H9 (cell line): ENCODE results near the gene FUT2. TPM values are rescaled to one million over a fixed set of nuclear protein-coding genes. Genes with fewer than 3 reads are reported as not detected.

Source experiments
- DNase-seq: peaks from one replicate; pipeline ENCODE4 v3.0.0-alpha.2; 2017
- H2AFZ ChIP-seq: one replicate; pipeline ENCODE4 v1.6.1; 2013; ENCODE audit warnings: mild to moderate bottlenecking, low read length, control low read depth, moderate library complexity
- H2AK5ac ChIP-seq: 2 replicates; pipeline ENCODE4 v1.6.1; 2013; ENCODE audit warnings: low read length, control low read depth, mixed read lengths; ENCODE audit not compliant: insufficient read length
- H2BK120ac ChIP-seq: one replicate; pipeline ENCODE4 v1.6.1; 2013; ENCODE audit warnings: low read depth, mild to moderate bottlenecking, low read length, control low read depth, inconsistent platforms; ENCODE audit not compliant: poor library complexity, severe bottlenecking
- H2BK12ac ChIP-seq: 2 replicates; pipeline ENCODE4 v1.6.1; 2013; ENCODE audit warnings: low read length, control low read depth, mixed read lengths, low read depth; ENCODE audit not compliant: insufficient read length
- H2BK15ac ChIP-seq: 2 replicates; pipeline ENCODE4 v1.6.1; 2013; ENCODE audit warnings: low read depth, low read length, control low read depth
- H2BK20ac ChIP-seq: one replicate; pipeline ENCODE4 v1.6.1; 2013; ENCODE audit warnings: low read depth, mild to moderate bottlenecking, low read length, control low read depth, inconsistent platforms; ENCODE audit not compliant: poor library complexity, severe bottlenecking
- H2BK5ac ChIP-seq: 2 replicates; pipeline ENCODE4 v1.6.1; 2013; ENCODE audit warnings: low read length, control low read depth, mixed read lengths; ENCODE audit not compliant: insufficient read length
- H3K14ac ChIP-seq: 2 replicates; pipeline ENCODE4 v1.6.1; 2013; ENCODE audit warnings: low read length, control low read depth; ENCODE audit not compliant: insufficient read depth
- H3K18ac ChIP-seq: 2 replicates; pipeline ENCODE4 v1.6.1; 2013; ENCODE audit warnings: low read depth, mild to moderate bottlenecking, mixed read lengths, low read length, control low read depth; ENCODE audit not compliant: insufficient read length
- H3K23ac ChIP-seq: 2 replicates; pipeline ENCODE4 v1.6.1; 2013; ENCODE audit warnings: low read length, control low read depth, mixed read lengths, low read depth; ENCODE audit not compliant: insufficient read length
- H3K23me2 ChIP-seq: 2 replicates; pipeline ENCODE4 v1.6.1; 2013; ENCODE audit warnings: low read depth, mild to moderate bottlenecking, mixed read lengths, low read length, control low read depth; ENCODE audit not compliant: insufficient read length, poor library complexity, severe bottlenecking
- H3K27ac ChIP-seq: 2 replicates; pipeline ENCODE4 v1.5.1; 2013; ENCODE audit warnings: low read length, control low read depth, mixed read lengths, low read depth; ENCODE audit not compliant: insufficient read length
- H3K27me3 ChIP-seq: 2 replicates; pipeline ENCODE4 v1.6.1; 2013; ENCODE audit warnings: low read length, control low read depth, inconsistent platforms; ENCODE audit not compliant: insufficient read depth
- H3K4ac ChIP-seq: 2 replicates; pipeline ENCODE4 v1.6.1; 2013; ENCODE audit warnings: low read depth, mild to moderate bottlenecking, control low read depth, inconsistent platforms, low read length, moderate library complexity
- H3K4me1 ChIP-seq: 2 replicates; pipeline ENCODE4 v1.6.1; 2013; ENCODE audit warnings: low read length, control low read depth, inconsistent platforms; ENCODE audit not compliant: insufficient read depth
- H3K4me2 ChIP-seq: 2 replicates; pipeline ENCODE4 v1.6.1; 2013; ENCODE audit warnings: low read length, control low read depth, mixed read lengths; ENCODE audit not compliant: insufficient read length, insufficient read depth
- H3K56ac ChIP-seq: 2 replicates; pipeline ENCODE4 v1.6.1; 2013; ENCODE audit warnings: low read depth, mild to moderate bottlenecking, mixed read lengths, low read length, control low read depth; ENCODE audit not compliant: insufficient read length
- H3K79me1 ChIP-seq: 2 replicates; pipeline ENCODE4 v1.6.1; 2013; ENCODE audit warnings: low read depth, mild to moderate bottlenecking, moderate library complexity, low read length, control low read depth, inconsistent platforms; ENCODE audit not compliant: insufficient read depth, poor library complexity, severe bottlenecking
- H3K79me2 ChIP-seq: 2 replicates; pipeline ENCODE4 v1.6.1; 2013; ENCODE audit warnings: low read length, control low read depth, inconsistent platforms; ENCODE audit not compliant: insufficient read depth
- H3K9ac ChIP-seq: 2 replicates; pipeline ENCODE4 v1.6.1; 2013; ENCODE audit warnings: low read length, control low read depth, mixed read lengths; ENCODE audit not compliant: insufficient read length; ENCODE audit errors: extremely low read depth
- H3K9me3 ChIP-seq: one replicate; pipeline ENCODE4 v1.6.1; 2013; ENCODE audit warnings: low read depth, low read length, inconsistent platforms; ENCODE audit not compliant: control insufficient read depth
- H3T11ph ChIP-seq: one replicate; pipeline ENCODE4 v1.6.1; 2013; ENCODE audit warnings: mild to moderate bottlenecking, low read length, control low read depth, inconsistent platforms
- H4K20me1 ChIP-seq: one replicate; pipeline ENCODE4 v1.6.1; 2013; ENCODE audit not compliant: control insufficient read depth, insufficient read length, insufficient read depth
- H4K5ac ChIP-seq: 2 replicates; pipeline ENCODE4 v1.6.1; 2013; ENCODE audit warnings: low read depth, mild to moderate bottlenecking, mixed read lengths, low read length, control low read depth; ENCODE audit not compliant: insufficient read length
- H4K8ac ChIP-seq: replicated peaks from 2 replicates; pipeline ENCODE4 v1.6.1; 2013; ENCODE audit warnings: low read length, control low read depth, mixed read lengths, low read depth; ENCODE audit not compliant: insufficient read length
- H4K91ac ChIP-seq: 2 replicates; pipeline ENCODE4 v1.6.1; 2013; ENCODE audit warnings: low read depth, mild to moderate bottlenecking, moderate library complexity, mixed read lengths, low read length, control low read depth; ENCODE audit not compliant: insufficient read length
- H3K27ac Mint-ChIP-seq, 3 experiments: 2 replicates in 2 of 3; 3 replicates in 1 of 3; pipeline ENCODE4 v1.8.0; 2020 to 2021; ENCODE audit warnings: mixed read lengths in 3 of 3, mild to moderate bottlenecking in 1 of 3, moderate library complexity in 1 of 3
- H3K27me3 Mint-ChIP-seq: 2 replicates; pipeline ENCODE4 v1.8.0; 2021; ENCODE audit warnings: low read depth, mild to moderate bottlenecking, moderate library complexity, mixed read lengths
- H3K36me3 Mint-ChIP-seq, 3 experiments: 2 replicates in 2 of 3; 3 replicates in 1 of 3; pipeline ENCODE4 v1.8.0; 2020 to 2021; ENCODE audit warnings: low read depth in 3 of 3, mixed read lengths in 3 of 3; ENCODE audit not compliant: insufficient read depth in 1 of 3
- H3K4me1 Mint-ChIP-seq, 2 experiments: 2 replicates each; pipeline ENCODE4 v1.8.0; 2020; ENCODE audit warnings: mixed read lengths in 2 of 2
- H3K4me3 Mint-ChIP-seq, 2 experiments: 2 replicates in 1 of 2; 3 replicates in 1 of 2; pipeline ENCODE4 v1.8.0; 2020 to 2021; ENCODE audit warnings: mild to moderate bottlenecking in 2 of 2, mixed read lengths in 2 of 2, moderate library complexity in 1 of 2
- H3K9me3 Mint-ChIP-seq, 2 experiments: 2 replicates in 1 of 2; 3 replicates in 1 of 2; pipeline ENCODE4 v1.8.0; 2020; ENCODE audit warnings: mild to moderate bottlenecking in 2 of 2, mixed read lengths in 2 of 2, moderate library complexity in 1 of 2
- WGBS: extraction: QIAGEN DNeasy Blood & Tissue Kit; methylation state at CpG from one replicate; pipeline ENCODE4 v1.1.7; 2013; ENCODE audit warnings: missing lambda C conversion rate, low lambda C conversion rate, mixed read lengths; ENCODE audit not compliant: insufficient read length; ENCODE audit errors: extremely low coverage; 5-methylcytosine and 5-hydroxymethylcytosine counted together
- total RNA-seq: library from RNA; stranded (reverse); gene quantifications from 2 replicates; pipeline ENCODE4 v1.2.1, GENCODE V29; 2021
- TF ChIP-seq, protein P1 (sequence below): fragments of 200-600 bp; sonication (generic); conservative IDR thresholded peaks from 3 replicates; pipeline ENCODE4 v1.8.0; 2021; ENCODE audit warnings: antibody characterized with exemption, mild to moderate bottlenecking

The FUT2 gene
- total RNA-seq, 1 experiment from 2014 or later, result 11.4 TPM

DNA sequence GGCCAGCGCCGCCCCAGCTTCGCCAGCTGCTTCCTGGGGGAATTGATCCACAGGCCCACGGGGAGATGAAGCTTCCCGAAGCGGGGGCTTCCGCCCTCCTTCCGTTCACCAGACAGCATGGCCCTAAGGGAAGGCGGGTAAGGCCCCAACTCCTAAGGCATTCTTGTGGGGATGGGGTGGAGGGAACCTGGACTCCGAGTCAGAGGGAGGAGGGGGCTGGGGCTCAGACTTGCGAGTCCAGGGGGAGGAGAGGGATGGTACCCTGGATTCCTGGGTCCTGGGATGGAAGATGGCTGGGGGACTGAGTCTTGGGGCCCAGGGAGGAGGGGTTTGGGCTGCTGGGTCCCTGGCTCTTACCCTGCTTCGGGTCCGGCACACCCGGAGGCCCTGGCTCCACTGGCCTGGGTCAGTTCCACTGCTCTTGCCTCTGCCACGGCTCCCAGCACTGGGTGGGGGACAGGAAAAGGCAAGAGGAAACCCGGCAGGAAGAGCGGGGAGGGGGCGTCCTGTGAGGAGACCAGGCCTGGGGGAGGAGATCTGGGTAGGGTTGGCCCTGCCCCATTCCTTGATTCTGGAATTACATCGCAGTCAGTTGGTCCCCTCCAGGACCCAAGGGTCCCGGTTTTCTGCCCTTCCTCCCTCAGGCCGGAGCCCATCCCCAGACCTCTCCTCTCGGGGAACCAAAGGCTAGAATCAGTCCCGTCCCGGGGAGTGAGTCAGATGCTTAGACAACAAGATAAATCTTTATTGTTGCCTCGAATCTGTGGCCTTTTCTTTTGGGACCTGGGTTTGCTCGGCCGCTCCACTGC lies 44.6 kb downstream of the FUT2 start, which contains the start of gene RASIP1:
Gene RASIP1, minus strand, starts transcription at position 447 of the 809 bp plus-strand sequence. Its CDS starts 328 bp downstream, at position 119.
- Mint-ChIP-seq H3K36me3 (no peaks in the 10 kb centered on the region), H3K4me3 (peak within 1 kb of the TSS; percentile 36 to 76)

More for the DNA sequence above, 44.6 kb downstream of the FUT2 start, which contains the start of gene RASIP1:
- no peak within 1 kb of the TSS for H3K4ac ChIP-seq
- H2BK15ac ChIP-seq, result no peak within 1 kb of the TSS
- H3K9me3 Mint-ChIP-seq, result no peaks in the 10 kb centered on the region
- peak within 1 kb of the TSS; percentile 54 for H3K4me2 ChIP-seq
- no peaks in the 10 kb centered on the region for H3K79me2 ChIP-seq
- H3K9ac ChIP-seq, result no peak within 1 kb of the TSS
- H3K4me1 ChIP-seq, result no peaks in the 10 kb centered on the region; the same call in 1 of the 2 replicates
- H2BK5ac ChIP-seq, result no peak within 1 kb of the TSS
- no peak within 1 kb of the TSS for H2AFZ ChIP-seq
- H3K14ac ChIP-seq, result no peak within 1 kb of the TSS
- WGBS, result no CpG with 5 or more reads among the region's 27 CpGs
- no peak for DNase-seq
- H3K27ac Mint-ChIP-seq, result peak within 1 kb of the TSS in 2 of 3 experiments; percentile 18 to 76; a peak in 2 of 7 replicates
- H3K56ac ChIP-seq, result no peak within 1 kb of the TSS
- H3K9me3 ChIP-seq, result no peaks in the 10 kb centered on the region
- H4K91ac ChIP-seq, result no peak within 1 kb of the TSS
- H3K27me3 Mint-ChIP-seq, result peaks cover 21% of the 10 kb centered on the region
- H3K79me1 ChIP-seq, result no peaks in the 10 kb centered on the region
- no peak within 1 kb of the TSS for H4K8ac ChIP-seq
- no peaks in the 10 kb centered on the region; the same call in 1 of the 2 replicates for H3K27me3 ChIP-seq
- no peak within 1 kb of the TSS for H2BK20ac ChIP-seq
- no peak within 1 kb of the TSS for H3K18ac ChIP-seq
- H3T11ph ChIP-seq, result no peak within 1 kb of the TSS
- H2BK12ac ChIP-seq, result no peak within 1 kb of the TSS
- peaks cover 6% of the 10 kb centered on the region for H3K23me2 ChIP-seq
- H3K4me1 Mint-ChIP-seq, result peaks cover 22 to 53% of the 10 kb centered on the region in 2 experiments
- H3K23ac ChIP-seq, result no peak within 1 kb of the TSS
- no peak within 1 kb of the TSS for H3K27ac ChIP-seq
- H2BK120ac ChIP-seq, result no peak within 1 kb of the TSS
- TF ChIP-seq, protein P1, sequence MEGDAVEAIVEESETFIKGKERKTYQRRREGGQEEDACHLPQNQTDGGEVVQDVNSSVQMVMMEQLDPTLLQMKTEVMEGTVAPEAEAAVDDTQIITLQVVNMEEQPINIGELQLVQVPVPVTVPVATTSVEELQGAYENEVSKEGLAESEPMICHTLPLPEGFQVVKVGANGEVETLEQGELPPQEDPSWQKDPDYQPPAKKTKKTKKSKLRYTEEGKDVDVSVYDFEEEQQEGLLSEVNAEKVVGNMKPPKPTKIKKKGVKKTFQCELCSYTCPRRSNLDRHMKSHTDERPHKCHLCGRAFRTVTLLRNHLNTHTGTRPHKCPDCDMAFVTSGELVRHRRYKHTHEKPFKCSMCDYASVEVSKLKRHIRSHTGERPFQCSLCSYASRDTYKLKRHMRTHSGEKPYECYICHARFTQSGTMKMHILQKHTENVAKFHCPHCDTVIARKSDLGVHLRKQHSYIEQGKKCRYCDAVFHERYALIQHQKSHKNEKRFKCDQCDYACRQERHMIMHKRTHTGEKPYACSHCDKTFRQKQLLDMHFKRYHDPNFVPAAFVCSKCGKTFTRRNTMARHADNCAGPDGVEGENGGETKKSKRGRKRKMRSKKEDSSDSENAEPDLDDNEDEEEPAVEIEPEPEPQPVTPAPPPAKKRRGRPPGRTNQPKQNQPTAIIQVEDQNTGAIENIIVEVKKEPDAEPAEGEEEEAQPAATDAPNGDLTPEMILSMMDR, result no peak
- no peak within 1 kb of the TSS for H2AK5ac ChIP-seq
- H4K20me1 ChIP-seq, result no peaks in the 10 kb centered on the region
- no peak within 1 kb of the TSS for H4K5ac ChIP-seq
